ENCODE measurements around the gene PPIP5K2. TPM values are rescaled to one million over a fixed set of nuclear protein-coding genes. Genes with fewer than 3 reads are reported as not detected.

The PPIP5K2 gene
- total and polyA plus RNA-seq, 12 donors = 16.1 to 86.5 (median 45.9) TPM

GRCh38 chr5:103243665-103244064 is 123.6 kb downstream of the PPIP5K2 start:
- Histone ChIP-seq H3K36me3 (replicated peaks in 1 of 2) (no peaks in the 10 kb centered on the region), H3K9me3 (replicated peaks in 1 of 3) (peaks cover 0 to 11% (median 0%) of the 10 kb centered on the region in 3 donors), H3K4me3 (no peak overlapping the region), H3K27ac (no peak overlapping the region), H3K27me3 (no peaks in the 10 kb centered on the region), H3K4me1 (replicated peaks in 1 of 2) (no peaks in the 10 kb centered on the region)
- WGBS, 4 donors = 78 to 88% (median 81%) methylated on average over 2 of the region's 2 CpGs
- TF ChIP-seq POLR2A (IDR thresholded peaks at IDR 0.05) (no peak), CTCF (IDR thresholded peaks at IDR 0.05) (no peak)
- intact Hi-C loops (cut with DNase I) = no loop called here
- DNase-seq = no peak

GRCh38 chr5:103244398-103244797 is 124.3 kb downstream of the PPIP5K2 start:
- no peak overlapping the region for H3K27ac ChIP-seq
- H3K9me3 ChIP-seq (replicated peaks in 1 of 3) = peaks cover 0 to 7% (median 0%) of the 10 kb centered on the region in 3 donors
- H3K4me1 ChIP-seq (replicated peaks in 1 of 2) = no peaks in the 10 kb centered on the region
- H3K4me3 ChIP-seq = no peak overlapping the region
- TF ChIP-seq POLR2A (IDR thresholded peaks at IDR 0.05) (no peak), CTCF (IDR thresholded peaks at IDR 0.05) (no peak)
- no peaks in the 10 kb centered on the region for H3K27me3 ChIP-seq
- DNase-seq = no peak
- H3K36me3 ChIP-seq (replicated peaks in 1 of 2) = no peaks in the 10 kb centered on the region
- intact Hi-C loops (cut with DNase I) = no loop called here

GRCh38 chr5:103245761-103246160 is 125.7 kb downstream of the PPIP5K2 start:
- Histone ChIP-seq H3K36me3 (replicated peaks in 1 of 2) (no peaks in the 10 kb centered on the region), H3K4me3 (no peak overlapping the region), H3K27me3 (no peaks in the 10 kb centered on the region), H3K27ac (no peak overlapping the region), H3K9me3 (replicated peaks in 1 of 3) (no peaks in the 10 kb centered on the region), H3K4me1 (replicated peaks in 1 of 2) (no peaks in the 10 kb centered on the region)
- WGBS, 4 donors = 79 to 83% (median 81%) methylated on average over 4 of the region's 4 CpGs
- DNase-seq = no peak
- TF ChIP-seq CTCF (IDR thresholded peaks at IDR 0.05) (no peak), POLR2A (IDR thresholded peaks at IDR 0.05) (no peak)
- intact Hi-C loops (cut with DNase I) = no loop called here

GRCh38 chr5:103247118-103247517 is 127.0 kb downstream of the PPIP5K2 start:
- Histone ChIP-seq H3K27me3 (no peaks in the 10 kb centered on the region), H3K27ac (no peak overlapping the region), H3K4me1 (replicated peaks in 1 of 2) (no peaks in the 10 kb centered on the region), H3K4me3 (no peak overlapping the region), H3K9me3 (replicated peaks in 1 of 3) (peaks cover 0 to 4% (median 0%) of the 10 kb centered on the region in 3 donors), H3K36me3 (replicated peaks in 1 of 2) (no peaks in the 10 kb centered on the region)
- WGBS, 4 donors = 95 to 100% (median 99%) methylated on average over 1 of the region's 1 CpG
- DNase-seq = no peak
- TF ChIP-seq POLR2A (IDR thresholded peaks at IDR 0.05) = no peak
- TF ChIP-seq CTCF (IDR thresholded peaks at IDR 0.05) = no peak
- intact Hi-C loops (cut with DNase I) = no loop called here
